A673 (cell line): ENCODE measurements around the gene NFIC. TPM values are rescaled to one million over a fixed set of nuclear protein-coding genes. Genes with fewer than 3 reads are reported as not detected.
A peak's percentile ranks its signal among the peaks of the same experiment; 100 is the strongest.

Experiments used
- BruUV-seq: library from RNA; stranded (reverse); fragments of 400-500 nt; replicated peaks from 2 replicates; lab custom pipeline; 2021; lab: Mats Ljungman, UMichigan
- CTCF ChIA-PET: fragments of 300-600 bp; sonication (Branson Sonifier 250); formaldehyde crosslinking; loops from one replicate; lab custom pipeline; 2022; ENCODE audit warnings: antibody characterized with exemption; lab: Charles Lee
- POLR2A ChIA-PET: fragments of 300-600 bp; sonication (Branson Sonifier 250); formaldehyde crosslinking; loops from one replicate; lab custom pipeline; 2022; ENCODE audit warnings: antibody characterized with exemption; ENCODE audit not compliant: low non-redundant PET; lab: Charles Lee
- DNase-seq: peaks from one replicate; pipeline ENCODE4 v3.0.0-alpha.2; 2015; ENCODE audit warnings: low spot score
- H3K27ac ChIP-seq: fragments of 200-600 bp; sonication (generic); 2 replicates; pipeline ENCODE4 v1.5.1; 2016; ENCODE audit warnings: mixed run types, low read depth, mild to moderate bottlenecking, mixed read lengths, antibody characterized with exemption, low read length; ENCODE audit not compliant: poor library complexity, severe bottlenecking
- H3K27me3 ChIP-seq: fragments of 200-600 bp; sonication (generic); replicated peaks from 2 replicates; pipeline ENCODE4 v1.6.1; 2017; ENCODE audit warnings: mixed run types, low read depth, mild to moderate bottlenecking, mixed read lengths, antibody characterized with exemption, low read length; ENCODE audit not compliant: insufficient read depth, poor library complexity
- H3K36me3 ChIP-seq: fragments of 200-600 bp; sonication (generic); 2 replicates; pipeline ENCODE4 v1.6.1; 2016; ENCODE audit warnings: mixed run types, mild to moderate bottlenecking, mixed read lengths, antibody characterized with exemption, low read length; ENCODE audit not compliant: insufficient read depth, poor library complexity, severe bottlenecking
- H3K4me1 ChIP-seq: fragments of 200-600 bp; sonication (generic); 2 replicates; pipeline ENCODE4 v1.6.1; 2017; ENCODE audit warnings: mixed run types, mild to moderate bottlenecking, mixed read lengths, antibody characterized with exemption, low read length; ENCODE audit not compliant: insufficient read depth, poor library complexity, severe bottlenecking
- H3K4me3 ChIP-seq: fragments of 200-600 bp; sonication (generic); 2 replicates; pipeline ENCODE4 v1.5.1; 2016; ENCODE audit warnings: low read depth, mixed run types, mild to moderate bottlenecking, mixed read lengths, low read length; ENCODE audit not compliant: poor library complexity, severe bottlenecking
- H3K9me3 ChIP-seq: fragments of 200-600 bp; sonication (generic); 2 replicates; pipeline ENCODE4 v1.6.1; 2016; ENCODE audit warnings: mixed run types, low read depth, mild to moderate bottlenecking, mixed read lengths, antibody characterized with exemption, low read length; ENCODE audit not compliant: poor library complexity, severe bottlenecking
- EZH2 ChIP-seq: fragments of 200-600 bp; sonication (generic); IDR thresholded peaks from 2 replicates; pipeline ENCODE4 v1.6.1; 2017; ENCODE audit warnings: borderline replicate concordance, low read depth, mild to moderate bottlenecking, mixed read lengths, antibody characterized with exemption, low read length; ENCODE audit not compliant: poor library complexity, severe bottlenecking
- intact Hi-C: fragments of 100-400 bp; cut with micrococcal nuclease; formaldehyde crosslinking; loops from one replicate; pipeline ENCODE4 v1.10.0; 2022; ENCODE audit not compliant: unreplicated experiment
- total RNA-seq: library from RNA; stranded (reverse); gene quantifications from 2 replicates; pipeline ENCODE4 v1.2.3, GENCODE V29; 2021
- TF ChIP-seq, protein P1 (sequence below): fragments of 300-800, 200-600 bp; sonication (generic); conservative IDR thresholded peaks from 2 replicates; pipeline ENCODE4 v1.5.1; 2017; ENCODE audit warnings: low read depth, mild to moderate bottlenecking, antibody characterized with exemption, low read length, moderate library complexity, mixed read lengths

Gene NFIC
- total RNA-seq, 1 experiment from 2014 or later, result 112 TPM

DNA sequence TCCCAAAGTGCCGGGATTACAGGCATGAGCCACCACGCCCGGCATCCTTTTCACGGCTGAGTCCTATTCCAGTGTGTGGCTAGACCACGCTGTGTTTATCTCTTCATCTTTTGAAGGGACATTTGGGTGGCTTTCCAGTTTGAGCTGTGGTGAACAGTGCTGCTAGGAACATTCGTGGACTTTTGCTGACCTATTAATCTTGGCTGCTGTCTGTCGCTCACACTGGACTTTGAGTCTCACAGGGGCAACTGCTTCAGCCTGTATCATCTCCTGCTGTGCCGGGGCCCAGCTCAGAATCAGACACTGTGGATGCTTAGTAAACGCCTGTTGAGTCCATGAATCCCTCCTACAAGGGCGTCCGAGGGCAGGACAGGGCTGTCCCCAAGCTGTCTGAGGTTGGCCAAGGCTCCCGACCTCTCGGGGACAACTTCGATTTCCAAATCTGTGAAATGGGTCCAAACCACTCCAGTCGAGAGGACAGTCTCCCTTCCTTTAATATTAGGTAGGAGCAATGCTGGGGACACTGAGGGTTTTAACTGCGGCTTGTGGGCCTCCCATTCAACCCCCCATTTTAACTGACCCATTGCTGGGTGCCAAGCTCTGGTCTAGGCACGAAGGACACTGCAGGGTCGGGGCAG, 65.5 kb downstream of the NFIC start:
- Histone ChIP-seq H3K27me3 (no peaks in the 10 kb centered on the region), H3K4me1 (peaks cover 26% of the 10 kb centered on the region), H3K36me3 (peaks cover 38% of the 10 kb centered on the region), H3K4me3 (no peak overlapping the region), H3K27ac (no peak overlapping the region), H3K9me3 (no peaks in the 10 kb centered on the region)
- no TSS peak for BruUV-seq
- DNase-seq, result no peak
- POLR2A ChIA-PET, result interaction anchor here (0.6 kb wide), 1 partner anchor 1410 kb away, joined by 5 read pairs; no protein-coding TSS in a partner anchor
- intact Hi-C loops, result no loop called here
- CTCF ChIA-PET, result interaction anchor here (0.7 kb wide), 1 partner anchor 17 kb away, joined by 7 read pairs; no protein-coding TSS in a partner anchor
- no peak for TF ChIP-seq EZH2
- TF ChIP-seq, protein P1, sequence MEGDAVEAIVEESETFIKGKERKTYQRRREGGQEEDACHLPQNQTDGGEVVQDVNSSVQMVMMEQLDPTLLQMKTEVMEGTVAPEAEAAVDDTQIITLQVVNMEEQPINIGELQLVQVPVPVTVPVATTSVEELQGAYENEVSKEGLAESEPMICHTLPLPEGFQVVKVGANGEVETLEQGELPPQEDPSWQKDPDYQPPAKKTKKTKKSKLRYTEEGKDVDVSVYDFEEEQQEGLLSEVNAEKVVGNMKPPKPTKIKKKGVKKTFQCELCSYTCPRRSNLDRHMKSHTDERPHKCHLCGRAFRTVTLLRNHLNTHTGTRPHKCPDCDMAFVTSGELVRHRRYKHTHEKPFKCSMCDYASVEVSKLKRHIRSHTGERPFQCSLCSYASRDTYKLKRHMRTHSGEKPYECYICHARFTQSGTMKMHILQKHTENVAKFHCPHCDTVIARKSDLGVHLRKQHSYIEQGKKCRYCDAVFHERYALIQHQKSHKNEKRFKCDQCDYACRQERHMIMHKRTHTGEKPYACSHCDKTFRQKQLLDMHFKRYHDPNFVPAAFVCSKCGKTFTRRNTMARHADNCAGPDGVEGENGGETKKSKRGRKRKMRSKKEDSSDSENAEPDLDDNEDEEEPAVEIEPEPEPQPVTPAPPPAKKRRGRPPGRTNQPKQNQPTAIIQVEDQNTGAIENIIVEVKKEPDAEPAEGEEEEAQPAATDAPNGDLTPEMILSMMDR, result no peak

DNA sequence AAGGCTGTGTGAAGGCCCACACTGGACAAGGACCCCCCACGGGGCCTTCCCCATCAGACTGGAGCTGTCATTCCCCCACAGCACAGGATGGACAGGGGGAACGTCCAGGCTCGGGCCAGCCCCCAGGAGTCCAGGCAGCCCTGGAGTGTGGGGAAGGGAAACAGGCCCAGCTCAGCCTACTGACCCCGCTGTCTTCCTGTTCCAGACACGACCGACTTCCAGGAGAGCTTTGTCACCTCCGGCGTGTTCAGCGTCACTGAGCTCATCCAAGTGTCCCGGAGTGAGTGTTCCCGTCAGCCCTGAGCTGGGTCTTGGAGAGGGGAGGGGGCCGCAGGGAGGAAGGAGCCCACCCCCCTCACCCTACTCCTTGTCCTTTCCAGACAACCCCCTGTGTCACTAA, 66.9 kb downstream of the NFIC start:
- no TSS peak for BruUV-seq
- TF ChIP-seq, protein P1, result no peak
- TF ChIP-seq EZH2, result no peak
- H3K36me3 ChIP-seq, result peaks cover 43% of the 10 kb centered on the region
- H3K27ac ChIP-seq, result no peak overlapping the region
- H3K4me1 ChIP-seq, result peaks cover 20% of the 10 kb centered on the region
- no peak overlapping the region for H3K4me3 ChIP-seq
- no peak for DNase-seq
- H3K27me3 ChIP-seq, result no peaks in the 10 kb centered on the region
- ChIA-PET POLR2A (no interaction called here), CTCF (no interaction called here)
- intact Hi-C loops, result no loop called here
- H3K9me3 ChIP-seq, result no peaks in the 10 kb centered on the region

DNA sequence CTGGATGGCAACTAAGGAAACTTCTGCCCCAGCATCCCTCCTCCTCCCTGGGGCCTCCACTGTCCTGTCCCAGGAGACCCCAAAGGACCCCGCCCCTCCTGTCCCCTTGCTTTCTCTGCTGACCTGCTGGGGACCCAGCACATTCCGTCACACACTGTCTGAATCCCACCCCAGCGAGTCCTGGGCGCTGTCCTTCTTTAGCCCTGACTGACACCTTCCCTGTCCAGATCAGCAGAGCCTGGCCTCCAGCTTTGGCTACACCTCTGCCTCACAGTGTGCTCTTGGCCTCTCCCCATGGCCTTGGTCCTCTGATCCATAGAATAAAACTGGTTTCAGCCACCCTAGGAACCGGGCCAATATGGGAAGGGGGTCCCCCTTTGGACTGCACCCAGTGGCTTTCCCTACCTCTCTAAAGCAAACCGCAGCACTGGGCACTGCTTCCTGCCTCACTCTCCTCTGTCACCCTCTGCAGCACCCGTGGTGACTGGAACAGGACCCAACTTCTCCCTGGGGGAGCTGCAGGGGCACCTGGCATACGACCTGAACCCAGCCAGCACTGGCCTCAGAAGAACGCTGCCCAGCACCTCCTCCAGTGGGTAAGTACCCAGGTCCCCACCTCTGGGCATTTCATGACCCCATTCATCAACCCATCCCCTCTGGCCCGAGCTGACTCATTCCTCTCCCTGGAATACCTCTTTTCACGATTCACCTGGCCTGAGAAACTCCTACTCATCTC, 67.6 kb downstream of the NFIC start:
- intact Hi-C loops, result no loop called here
- Histone ChIP-seq H3K36me3 (peaks cover 47% of the 10 kb centered on the region), H3K9me3 (no peaks in the 10 kb centered on the region), H3K27ac (peak overlapping the region; percentile 94), H3K4me3 (no peak overlapping the region), H3K4me1 (peaks cover 13% of the 10 kb centered on the region), H3K27me3 (no peaks in the 10 kb centered on the region)
- no peak for DNase-seq
- no TSS peak for BruUV-seq
- ChIA-PET POLR2A (no interaction called here), CTCF (no interaction called here)
- TF ChIP-seq, protein P1, result no peak
- TF ChIP-seq EZH2, result no peak
